Measurements from ENCODE around the gene BBC3.

Gene BBC3

DNA sequence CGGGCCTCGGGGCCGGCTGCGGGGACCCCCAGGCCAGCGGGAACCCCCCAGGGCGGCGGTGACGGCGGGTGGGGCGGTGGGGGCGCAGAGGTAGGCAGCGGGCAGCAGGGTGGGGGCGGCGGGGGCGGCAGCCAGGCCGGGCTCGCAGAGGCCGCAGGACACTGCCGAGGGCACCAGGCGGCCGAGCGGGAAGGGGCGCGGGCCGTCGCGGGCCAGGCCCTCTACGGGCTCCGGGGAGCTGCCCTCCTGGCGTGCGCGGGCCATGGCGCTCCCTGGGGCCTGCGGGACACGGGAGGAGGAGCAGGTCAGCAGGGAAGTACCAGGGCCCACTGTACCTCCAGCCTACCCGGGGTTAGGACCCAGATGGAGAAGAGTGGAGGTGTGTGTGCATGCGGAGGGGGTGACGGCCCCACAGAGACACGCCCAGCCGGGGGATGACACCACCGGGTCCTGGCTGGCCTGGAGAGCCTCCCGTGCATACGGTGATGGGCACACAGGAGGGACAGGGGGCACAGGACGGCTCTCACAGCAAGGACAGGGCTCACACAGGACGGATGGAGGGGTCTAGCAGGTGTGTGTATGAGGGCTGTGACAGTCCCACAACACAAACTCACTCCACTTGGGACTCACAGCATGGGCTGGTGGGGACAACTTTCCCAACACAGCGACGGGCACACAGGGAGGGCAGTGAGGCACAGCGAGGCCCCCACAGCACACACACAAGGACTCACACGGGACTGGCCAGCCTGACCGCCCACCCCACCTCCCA, 2.6 kb downstream of the BBC3 start:
- Mint-ChIP-seq H3K27ac (no peak overlapping the region), H3K4me1 (peaks cover 35% of the 10 kb centered on the region), H3K9me3 (no peaks in the 10 kb centered on the region), H3K27me3 (no peaks in the 10 kb centered on the region), H3K4me3 (peak overlapping the region; percentile 89 to 94)
- peak; percentile 49 for ATAC-seq
- DNase-seq: peak; percentile 74 to 81

DNA sequence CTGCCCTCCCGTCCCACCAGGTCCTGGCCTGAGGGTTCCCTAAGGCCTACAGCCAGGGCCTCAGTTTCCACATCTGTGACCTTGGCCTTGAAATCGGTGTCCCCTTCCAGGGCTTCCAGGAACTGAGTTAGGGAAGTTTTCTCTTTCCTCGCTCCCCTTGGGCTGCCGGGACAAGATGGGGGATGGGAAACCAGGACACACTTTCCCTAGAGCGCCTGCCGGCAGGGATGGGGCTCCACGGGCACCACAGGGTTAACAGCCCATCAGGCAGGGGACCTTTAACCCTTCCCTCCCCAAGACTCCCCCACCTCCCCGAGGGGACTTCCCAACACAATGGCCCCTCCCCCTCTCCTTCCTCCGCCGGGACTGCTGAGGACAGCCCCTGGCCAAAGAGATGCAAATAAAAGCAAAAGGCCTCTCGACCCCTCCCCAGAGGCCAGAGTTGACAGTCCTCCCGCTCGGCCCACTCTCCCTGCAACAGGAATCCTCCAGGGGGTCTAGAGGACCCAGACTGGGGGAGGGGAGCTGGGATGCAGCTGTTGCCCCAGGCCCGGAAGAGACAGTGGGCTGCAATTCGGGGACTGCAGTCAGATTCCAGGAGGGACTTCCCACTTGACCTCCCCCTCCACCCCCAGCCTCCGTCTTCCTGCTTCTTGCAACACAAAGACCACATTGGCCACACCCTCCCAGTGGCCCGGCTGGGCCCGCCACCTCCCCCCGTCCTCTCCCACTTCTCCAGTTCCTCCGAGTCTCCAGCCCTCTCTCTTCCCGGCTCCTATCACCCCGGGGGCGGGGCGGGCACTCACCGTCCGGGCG, 3.4 kb downstream of the BBC3 start:
- Mint-ChIP-seq H3K4me3 (peak overlapping the region; percentile 89 to 94), H3K4me1 (peaks cover 29% of the 10 kb centered on the region), H3K27ac (peak overlapping the region; percentile 94 to 100), H3K27me3 (no peaks in the 10 kb centered on the region), H3K9me3 (no peaks in the 10 kb centered on the region)
- peak; percentile 77 to 91 for DNase-seq
- ATAC-seq: peak; percentile 50

DNA sequence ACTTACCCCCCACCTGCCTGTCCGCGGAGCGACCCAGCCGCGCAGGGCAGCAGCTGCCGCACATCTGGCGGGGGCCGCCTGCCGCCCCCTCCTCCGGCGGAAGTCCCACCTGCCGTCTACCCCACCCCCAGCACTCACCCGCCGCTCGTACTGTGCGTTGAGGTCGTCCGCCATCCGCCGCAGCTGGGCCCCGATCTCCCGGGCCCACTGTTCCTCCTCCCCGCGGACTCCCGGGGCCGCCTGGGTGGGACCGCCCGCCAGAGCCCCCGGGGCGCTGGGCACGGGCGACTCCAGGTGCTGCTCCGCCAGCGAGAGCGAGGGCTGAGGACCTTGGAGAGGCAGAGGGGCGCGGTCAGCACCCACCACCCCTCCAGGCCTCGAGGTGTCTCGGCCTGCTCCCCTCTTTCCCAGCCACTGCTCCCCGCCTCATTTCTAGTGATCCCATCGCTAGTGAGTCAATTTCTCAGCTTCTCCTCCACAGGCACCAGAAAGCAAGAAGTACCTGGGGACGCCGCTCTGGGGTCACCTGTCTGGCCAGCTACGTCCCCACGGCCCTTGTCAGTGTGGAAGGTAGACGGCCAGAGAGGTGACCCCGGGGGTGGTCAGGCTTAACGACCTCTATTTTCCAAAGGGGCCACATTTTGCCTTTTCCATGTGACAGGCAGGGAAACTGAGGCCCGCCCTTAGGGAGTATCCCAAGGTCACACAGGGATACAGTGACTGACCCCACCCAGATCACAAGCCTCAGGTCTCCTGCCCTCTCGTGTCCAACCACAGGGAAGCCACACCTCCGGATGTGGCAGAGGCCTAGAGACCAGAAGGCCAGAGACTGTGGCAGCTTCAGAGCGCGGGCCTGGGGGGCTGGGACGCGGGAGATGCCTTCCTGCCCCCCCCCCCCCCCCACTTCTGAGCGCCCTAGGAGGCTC, 4.3 kb downstream of the BBC3 start:
- peak overlapping the region; percentile 94 to 100 for H3K27ac Mint-ChIP-seq
- peaks cover 21% of the 10 kb centered on the region for H3K4me1 Mint-ChIP-seq
- ATAC-seq (peak; percentile 43), DNase-seq (peak; percentile 62 to 86)
- no peaks in the 10 kb centered on the region for H3K27me3 Mint-ChIP-seq
- H3K9me3 Mint-ChIP-seq: no peaks in the 10 kb centered on the region
- peak overlapping the region; percentile 89 to 94 for H3K4me3 Mint-ChIP-seq

DNA sequence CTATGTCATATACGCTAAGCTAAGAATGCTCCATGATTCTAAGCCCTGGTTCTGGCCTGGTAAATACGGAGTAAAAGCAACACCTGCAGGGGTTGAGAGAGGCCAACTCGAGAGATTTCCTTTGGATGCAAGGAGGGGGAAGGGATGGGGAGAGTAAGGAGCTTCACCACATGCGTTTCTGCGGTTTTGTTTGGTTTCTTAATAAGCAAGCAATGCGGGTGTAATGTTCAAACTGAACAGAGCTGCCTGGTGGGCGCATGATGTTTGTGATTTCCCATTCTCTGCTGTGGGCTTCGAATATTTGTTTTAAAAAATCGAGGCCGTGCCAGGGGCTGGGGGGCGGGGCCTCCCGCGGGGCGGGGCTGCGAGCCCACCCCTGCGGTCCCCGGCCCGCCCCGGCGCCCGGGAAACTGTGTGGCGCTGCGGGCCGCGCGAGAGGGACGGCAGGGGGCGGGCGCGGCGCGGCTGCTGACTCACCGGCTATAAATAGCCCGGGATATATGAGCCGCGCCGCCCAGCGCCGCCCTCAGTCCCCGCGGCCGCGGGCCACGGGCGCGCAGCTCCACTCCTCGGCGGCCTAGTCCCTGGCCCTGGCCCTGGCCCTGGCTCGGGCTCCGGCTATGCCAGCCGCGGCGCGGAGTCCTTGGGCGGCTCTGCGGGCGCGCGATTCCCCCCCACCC, 5.1 kb downstream of the BBC3 start:
- H3K27ac Mint-ChIP-seq: peak overlapping the region in 1 of 2 donors; percentile 100
- peak; percentile 88 to 97 for DNase-seq
- no peaks in the 10 kb centered on the region for H3K27me3 Mint-ChIP-seq
- H3K4me1 Mint-ChIP-seq: peaks cover 16% of the 10 kb centered on the region
- H3K9me3 Mint-ChIP-seq: no peaks in the 10 kb centered on the region
- peak overlapping the region; percentile 89 to 94 for H3K4me3 Mint-ChIP-seq
- ATAC-seq: peak; percentile 57

DNA sequence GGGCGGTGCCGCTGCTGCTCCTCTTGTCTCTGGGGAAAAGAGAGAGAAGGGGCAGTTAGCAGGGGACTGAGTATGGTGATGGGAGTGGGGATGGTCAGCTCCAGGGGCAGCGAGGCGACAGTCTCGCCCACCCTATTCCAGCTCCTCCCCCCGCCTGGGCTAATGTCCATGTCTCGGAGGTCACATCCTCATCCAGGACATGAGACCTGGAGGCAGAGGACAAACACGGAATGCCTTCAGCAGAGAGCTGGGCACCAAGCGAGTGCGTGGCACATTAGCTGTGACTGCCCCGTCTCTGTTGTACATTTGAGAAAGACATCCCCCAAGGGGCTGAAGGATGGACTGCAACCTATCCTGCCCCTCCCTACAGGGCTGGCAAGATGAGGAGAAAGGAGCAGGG, 9.1 kb downstream of the BBC3 start:
- peaks cover 8% of the 10 kb centered on the region for H3K4me1 Mint-ChIP-seq
- ATAC-seq: no peak
- H3K9me3 Mint-ChIP-seq: no peaks in the 10 kb centered on the region
- peak overlapping the region; percentile 19 to 53 for H3K27ac Mint-ChIP-seq
- DNase-seq: no peak
- H3K4me3 Mint-ChIP-seq: no peak overlapping the region
- H3K27me3 Mint-ChIP-seq: no peaks in the 10 kb centered on the region

DNA sequence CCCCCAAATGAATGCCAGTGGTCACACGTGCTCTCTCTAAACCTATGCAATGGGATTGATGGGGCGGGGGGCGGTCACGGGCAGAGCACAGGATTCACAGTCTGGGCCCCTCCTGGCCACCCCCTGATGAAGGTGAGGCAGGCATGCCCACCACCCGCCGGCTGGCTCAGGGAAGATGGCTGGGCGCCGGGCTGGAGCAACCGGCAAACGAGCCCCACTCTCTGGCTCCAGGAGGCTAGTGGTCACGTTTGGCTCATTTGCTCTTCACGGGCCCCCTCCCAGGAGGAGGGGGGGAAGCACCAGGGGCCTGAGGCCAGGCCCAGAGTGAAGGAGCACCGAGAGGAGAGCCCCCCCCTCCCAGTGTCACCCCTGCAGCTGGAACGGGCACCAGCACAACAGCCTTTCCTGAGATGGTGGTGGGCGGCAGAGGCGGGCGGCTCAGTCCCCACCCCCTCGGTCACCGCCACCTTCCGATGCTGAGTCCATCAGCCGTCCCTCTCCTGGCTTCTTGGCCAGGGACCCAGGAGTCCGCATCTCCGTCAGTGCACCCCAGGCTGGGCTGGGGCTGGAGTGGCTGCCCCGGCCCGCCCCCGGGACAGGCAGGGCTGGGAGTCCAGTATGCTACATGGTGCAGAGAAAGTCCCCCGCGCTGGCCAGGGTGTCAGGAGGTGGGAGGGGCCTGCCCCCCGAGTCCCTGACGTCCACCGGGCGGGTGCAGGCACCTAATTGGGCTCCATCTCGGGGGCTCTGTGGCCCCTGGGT, 9.7 kb downstream of the BBC3 start:
- no peak for DNase-seq
- no peaks in the 10 kb centered on the region for H3K9me3 Mint-ChIP-seq
- peak overlapping the region in 1 of 2 donors; percentile 29 for H3K4me3 Mint-ChIP-seq
- H3K4me1 Mint-ChIP-seq: peaks cover 6% of the 10 kb centered on the region
- ATAC-seq: no peak
- H3K27me3 Mint-ChIP-seq: no peaks in the 10 kb centered on the region
- peak overlapping the region in 1 of 2 donors; percentile 87 for H3K27ac Mint-ChIP-seq

DNA sequence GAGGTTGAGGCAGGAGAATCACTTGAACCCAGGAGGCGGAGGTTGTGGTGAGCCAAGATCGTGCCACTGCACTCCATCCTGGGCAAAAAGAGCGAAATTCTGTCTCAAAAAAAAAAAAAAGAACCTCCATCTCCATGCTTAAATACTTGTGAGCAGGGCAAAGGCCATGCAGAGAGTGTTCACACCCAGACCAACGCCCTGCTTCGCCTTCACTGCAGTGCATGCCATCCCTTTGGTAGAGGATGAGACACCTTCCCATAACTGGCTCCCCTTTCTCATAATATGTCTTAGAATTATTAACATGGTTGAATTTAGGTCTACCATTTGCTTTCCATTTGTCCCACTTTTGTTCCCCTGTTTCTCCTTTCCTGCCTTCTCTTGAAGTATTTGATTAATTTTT, 15.4 kb downstream of the BBC3 start:
- Mint-ChIP-seq H3K9me3 (no peaks in the 10 kb centered on the region), H3K27ac (no peak overlapping the region), H3K27me3 (no peaks in the 10 kb centered on the region), H3K4me3 (no peak overlapping the region), H3K4me1 (peaks cover 8% of the 10 kb centered on the region)
- DNase-seq (no peak), ATAC-seq (no peak)

DNA sequence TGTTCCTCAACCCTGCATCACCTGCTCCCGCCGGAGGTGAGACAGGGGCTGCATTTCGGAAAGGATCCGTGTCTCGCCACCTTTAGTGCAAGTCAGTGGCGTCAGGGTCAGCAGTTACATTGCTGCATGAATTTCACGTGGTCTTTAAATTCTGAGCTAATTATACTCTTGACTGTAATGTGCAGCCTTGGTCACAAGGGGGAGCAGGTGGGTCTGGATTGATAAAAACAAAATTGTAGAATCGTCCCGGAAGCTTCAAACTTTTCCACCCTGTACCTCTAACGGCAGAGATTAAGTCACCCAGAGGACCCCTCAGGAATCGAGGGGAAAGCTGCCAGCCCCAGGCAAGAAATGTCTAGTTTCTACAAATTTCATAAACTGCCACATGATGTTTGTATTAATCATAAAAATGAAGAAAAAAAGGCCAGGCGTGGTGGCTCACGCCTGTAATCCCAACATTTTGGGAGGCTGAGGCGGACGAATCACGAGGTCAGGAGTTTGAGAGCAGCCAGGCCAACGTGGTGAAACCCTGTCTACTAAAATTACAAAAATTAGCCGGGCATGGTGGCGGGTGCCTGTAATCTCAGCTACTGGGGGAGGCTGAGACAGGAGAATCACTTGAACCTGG, 20.2 kb downstream of the BBC3 start:
- Mint-ChIP-seq H3K9me3 (no peaks in the 10 kb centered on the region), H3K4me3 (peak overlapping the region; percentile 40 to 48), H3K27ac (peak overlapping the region; percentile 96 to 98), H3K4me1 (peaks cover 28% of the 10 kb centered on the region), H3K27me3 (no peaks in the 10 kb centered on the region)
- ATAC-seq: peak; percentile 78
- peak; percentile 75 for DNase-seq

DNA sequence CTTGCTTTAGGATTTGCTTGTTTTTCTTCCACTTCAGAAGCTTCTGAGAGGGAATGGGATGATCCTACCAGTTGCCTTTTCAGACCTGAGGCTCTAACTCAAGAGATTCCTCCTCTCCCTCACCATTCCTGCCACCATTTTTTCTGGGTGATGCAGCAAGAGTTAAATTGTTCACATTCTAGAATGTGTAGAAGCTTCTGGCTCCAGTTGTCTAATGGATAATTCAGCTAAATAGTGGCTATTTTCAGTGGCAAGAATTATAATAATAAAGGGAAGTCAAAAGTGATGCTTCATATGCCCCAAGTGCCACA, 20.9 kb downstream of the BBC3 start:
- ATAC-seq (no peak), DNase-seq (no peak)
- peaks cover 30% of the 10 kb centered on the region for H3K4me1 Mint-ChIP-seq
- no peak overlapping the region for H3K4me3 Mint-ChIP-seq
- no peaks in the 10 kb centered on the region for H3K27me3 Mint-ChIP-seq
- no peaks in the 10 kb centered on the region for H3K9me3 Mint-ChIP-seq
- H3K27ac Mint-ChIP-seq: peak overlapping the region in 1 of 2 donors; percentile 98

DNA sequence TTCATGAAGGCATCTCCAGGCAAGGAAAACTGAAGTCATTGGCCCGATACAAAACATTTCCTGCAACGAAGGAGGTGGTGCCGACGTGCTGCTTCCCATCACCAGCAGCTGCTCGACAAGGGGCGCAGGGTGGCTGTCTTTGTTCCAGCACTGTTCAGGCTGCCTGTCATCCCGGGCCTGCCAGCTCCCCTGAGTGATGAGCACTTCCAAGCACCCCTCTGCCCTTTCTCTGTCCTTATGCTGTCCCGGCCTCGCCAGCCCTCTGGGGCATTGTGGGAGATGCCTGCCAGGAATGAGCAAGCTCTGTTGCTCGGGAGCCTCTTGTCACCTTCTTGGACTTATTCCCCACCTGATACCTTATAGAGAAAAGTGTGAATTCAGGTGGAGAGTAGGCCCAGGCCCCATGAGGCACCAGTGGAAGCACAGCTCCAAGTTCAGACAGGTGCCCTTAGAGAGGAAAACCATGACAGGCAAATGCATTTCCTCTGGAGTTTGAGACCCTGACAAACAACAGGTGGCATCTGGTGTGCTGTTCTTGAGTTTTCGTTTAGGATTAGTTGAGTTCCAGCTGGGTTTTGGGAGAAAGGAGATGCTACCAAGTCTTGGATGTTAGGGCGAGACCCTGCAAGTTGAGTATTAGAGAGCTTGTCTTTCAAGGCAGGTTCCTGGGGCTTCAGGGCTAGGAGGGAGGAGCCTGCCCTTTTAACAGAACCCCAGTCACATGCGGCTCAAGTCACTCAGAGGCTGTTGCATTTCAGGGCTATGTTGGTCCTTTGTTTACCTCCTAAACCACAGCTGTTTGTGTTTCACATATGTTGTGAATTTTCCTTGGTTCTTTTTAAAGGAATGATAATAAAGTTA, 21.4 kb downstream of the BBC3 start:
- ATAC-seq (no peak), DNase-seq (no peak)
- no peak overlapping the region for H3K4me3 Mint-ChIP-seq
- H3K27me3 Mint-ChIP-seq: no peaks in the 10 kb centered on the region
- H3K27ac Mint-ChIP-seq: peak overlapping the region; percentile 24 to 53
- H3K4me1 Mint-ChIP-seq: peaks cover 30% of the 10 kb centered on the region
- no peaks in the 10 kb centered on the region for H3K9me3 Mint-ChIP-seq

DNA sequence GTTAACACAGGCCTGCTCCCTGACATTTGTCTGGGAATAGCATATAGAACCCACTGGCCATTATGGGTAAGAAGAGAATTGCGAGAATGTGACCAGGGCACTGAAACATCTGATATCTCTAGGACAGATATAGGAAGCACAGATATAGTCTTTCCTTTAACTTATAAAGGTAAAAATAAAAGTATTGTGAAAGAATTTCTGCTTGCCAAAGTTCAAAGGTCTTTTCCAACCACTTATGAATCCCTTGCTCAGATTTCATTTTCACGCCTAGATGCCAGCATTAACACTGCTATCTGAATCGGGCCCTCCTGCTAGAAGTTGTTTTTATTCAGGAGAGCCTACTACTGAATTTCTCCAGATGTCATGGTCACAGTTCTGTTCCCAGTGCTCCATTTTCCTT, 27.7 kb downstream of the BBC3 start:
- Mint-ChIP-seq H3K4me1 (peaks cover 22% of the 10 kb centered on the region), H3K4me3 (no peak overlapping the region), H3K27me3 (no peaks in the 10 kb centered on the region), H3K9me3 (no peaks in the 10 kb centered on the region), H3K27ac (peak overlapping the region in 1 of 2 donors; percentile 19)
- DNase-seq (no peak), ATAC-seq (no peak)

DNA sequence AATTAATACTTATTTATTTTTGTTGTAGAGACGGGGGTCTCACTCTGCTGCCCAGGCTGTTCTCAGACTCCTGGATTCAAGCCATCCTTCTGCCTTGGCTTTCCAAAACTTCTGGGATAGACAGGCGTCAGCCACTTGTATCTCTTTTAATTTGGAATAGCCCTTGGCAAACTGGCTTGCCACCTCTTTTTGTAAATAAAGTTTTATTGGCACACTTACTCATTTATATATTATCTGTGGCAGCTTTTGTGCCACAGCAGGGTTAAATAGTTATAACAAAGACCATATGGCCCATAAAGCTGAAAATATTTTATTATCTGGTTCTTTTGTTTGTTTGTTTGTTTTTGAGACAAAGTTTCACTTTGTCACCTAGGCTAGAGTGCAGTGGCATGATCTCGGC, 30.5 kb downstream of the BBC3 start:
- no peak overlapping the region for H3K27ac Mint-ChIP-seq
- no peak for DNase-seq
- ATAC-seq: no peak
- no peak overlapping the region for H3K4me3 Mint-ChIP-seq
- H3K4me1 Mint-ChIP-seq: peaks cover 16% of the 10 kb centered on the region
- H3K9me3 Mint-ChIP-seq: no peaks in the 10 kb centered on the region
- no peaks in the 10 kb centered on the region for H3K27me3 Mint-ChIP-seq

DNA sequence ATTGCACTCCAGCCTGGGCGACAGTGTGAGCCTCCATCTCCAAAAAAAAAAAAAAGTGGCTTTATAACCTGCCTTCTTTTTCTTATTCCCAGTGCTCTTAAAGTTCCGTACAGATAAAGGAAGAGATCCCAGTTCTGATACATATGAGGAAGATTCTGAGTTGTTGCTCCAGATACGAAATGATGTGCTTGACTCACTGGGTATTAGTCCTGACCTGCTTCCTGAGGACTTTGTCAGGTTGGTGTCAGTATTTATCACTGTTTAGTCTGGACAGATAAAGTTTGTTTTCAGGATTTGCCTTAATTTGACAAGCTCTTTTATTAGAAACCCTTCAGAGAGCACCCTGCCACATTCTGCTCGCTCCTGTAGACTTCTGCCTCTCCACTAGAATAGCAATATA, 33.9 kb downstream of the BBC3 start:
- Mint-ChIP-seq H3K4me3 (no peak overlapping the region), H3K27ac (no peak overlapping the region), H3K27me3 (no peaks in the 10 kb centered on the region), H3K9me3 (no peaks in the 10 kb centered on the region), H3K4me1 (peaks cover 24% of the 10 kb centered on the region)
- ATAC-seq (no peak), DNase-seq (no peak)
